Keratinocyte (primary cell): Measurements from ENCODE around the gene GPT2. TPM values are rescaled to one million over a fixed set of nuclear protein-coding genes. Genes with fewer than 3 reads are reported as not detected.

ENCODE experiments used
- DNase-seq: peaks from one replicate; pipeline ENCODE4 v3.0.0-alpha.2; 2011; ENCODE audit warnings: low read depth, missing footprints, low spot score
- FAIRE-seq: peaks from 2 replicates; lab custom pipeline; 2011; peaks lifted over from hg19 to GRCh38; lab: Jason Lieb, UNC
- H2AFZ ChIP-seq: 2 replicates; pipeline ENCODE4 v1.6.0; 2012; ENCODE audit warnings: low read length, control low read depth, inconsistent platforms; ENCODE audit not compliant: control insufficient read depth
- H3K27ac ChIP-seq: 2 replicates; pipeline ENCODE4 v1.5.1; 2011; ENCODE audit warnings: low read length; ENCODE audit not compliant: control insufficient read depth, insufficient read depth
- H3K27me3 ChIP-seq: 3 replicates; pipeline ENCODE4 v1.6.0; 2011; ENCODE audit warnings: low read length; ENCODE audit not compliant: control insufficient read depth, insufficient read depth; ENCODE audit errors: extremely low read depth
- H3K36me3 ChIP-seq, 2 experiments: 2 replicates in 1 of 2; 3 replicates in 1 of 2; pipeline ENCODE4 v1.5.1; 2011; ENCODE audit warnings: low read length in 2 of 2, mild to moderate bottlenecking in 1 of 2; ENCODE audit not compliant: control insufficient read depth in 2 of 2, insufficient read depth in 2 of 2; ENCODE audit errors: extremely low read depth in 1 of 2
- H3K4me1 ChIP-seq: 3 replicates; pipeline ENCODE4 v1.5.1; 2011; ENCODE audit warnings: low read length; ENCODE audit not compliant: control insufficient read depth, insufficient read depth; ENCODE audit errors: extremely low read depth
- H3K4me2 ChIP-seq: 3 replicates; pipeline ENCODE4 v1.6.0; 2011; ENCODE audit warnings: low read depth, low read length; ENCODE audit not compliant: control insufficient read depth, insufficient read depth; ENCODE audit errors: extremely low read depth
- H3K4me3 ChIP-seq, 3 experiments: fragments of 200-600 bp in 1 of 3; sonication (generic) in 1 of 3; 2 replicates in 2 of 3; 3 replicates in 1 of 3; pipeline ENCODE4 v1.5.1; 2011 to 2016; ENCODE audit warnings: low read length in 3 of 3, mild to moderate bottlenecking in 3 of 3, control low read depth in 2 of 3, inconsistent platforms in 1 of 3, low read depth in 1 of 3, mixed read lengths in 1 of 3, mixed run types in 1 of 3, moderate library complexity in 1 of 3; ENCODE audit not compliant: control insufficient read depth in 2 of 3, insufficient read depth in 2 of 3; ENCODE audit errors: extremely low read depth in 1 of 3
- H3K79me2 ChIP-seq: 2 replicates; pipeline ENCODE4 v1.6.0; 2012; ENCODE audit warnings: low read length; ENCODE audit not compliant: control insufficient read depth, insufficient read depth
- H3K9ac ChIP-seq: 3 replicates; pipeline ENCODE4 v1.6.0; 2011; ENCODE audit warnings: low read length; ENCODE audit not compliant: control insufficient read depth, insufficient read depth; ENCODE audit errors: extremely low read depth
- H3K9me1 ChIP-seq: 3 replicates; pipeline ENCODE4 v1.6.0; 2011; ENCODE audit warnings: low read length; ENCODE audit not compliant: control insufficient read depth, insufficient read depth; ENCODE audit errors: extremely low read depth
- H3K9me3 ChIP-seq: 2 replicates; pipeline ENCODE4 v1.5.1; 2012; ENCODE audit warnings: low read depth, low read length; ENCODE audit not compliant: control insufficient read depth
- H4K20me1 ChIP-seq: 3 replicates; pipeline ENCODE4 v1.6.0; 2011; ENCODE audit warnings: low read length; ENCODE audit not compliant: control insufficient read depth, insufficient read depth; ENCODE audit errors: extremely low read depth
- CTCF ChIP-seq, 3 experiments: IDR thresholded peaks in 1 of 3; conservative IDR thresholded peaks in 1 of 3; optimal IDR thresholded peaks in 1 of 3; 2 replicates in 2 of 3; 3 replicates in 1 of 3; pipeline versions ENCODE3 to v1.5.1; 2011; ENCODE audit warnings: low read length in 3 of 3, mild to moderate bottlenecking in 3 of 3, moderate library complexity in 2 of 3, control low read depth in 1 of 3, inconsistent platforms in 1 of 3; ENCODE audit not compliant: insufficient read depth in 2 of 3; ENCODE audit errors: extremely low read depth in 1 of 3
- EZH2 ChIP-seq: IDR thresholded peaks from one replicate; pipeline ENCODE4 v1.6.1; 2012; ENCODE audit warnings: inconsistent platforms, mild to moderate bottlenecking, low read length, moderate library complexity
- dilution Hi-C: fragments of 300-500 bp; cut with MboI; formaldehyde crosslinking; loops from one replicate; pipeline ENCODE4 v1.7.0; 2020; ENCODE audit warnings: low sequenced_read_pairs; ENCODE audit not compliant: extremely low pct_ligation_motif_present
- polyA plus RNA-seq, 5 experiments: library from polyadenylated mRNA; depleted of rRNA in 3 of 5; stranded (reverse) in 3 of 5; stranded (forward) in 1 of 5; unstranded in 1 of 5; fragments of >200 nt; gene quantifications; 1 replicate in 1 of 5; 2 replicates in 3 of 5; 3 replicates in 1 of 5; pipeline versions ENCODE4 v1.2.1 to v1.2.3, GENCODE V29; 2011 to 2012; ENCODE audit warnings: missing spikeins in 2 of 5, low read depth in 1 of 5, low replicate concordance in 1 of 5

Gene GPT2
- polyA plus RNA-seq, 1 donor (not counting 4 experiments of a cell fraction or from before 2014, with no cell fraction given) = 16.1 TPM

- Histone ChIP-seq H3K9me3 (no peaks in the 10 kb centered on the region), H3K4me3 (no peak overlapping the region), H3K4me2 (no peak overlapping the region), H3K27ac (no peak overlapping the region), H3K9ac (no peak overlapping the region), H4K20me1 (no peaks in the 10 kb centered on the region), H3K9me1 (no peaks in the 10 kb centered on the region), H2AFZ (no peak overlapping the region), H3K27me3 (no peaks in the 10 kb centered on the region), H3K4me1 (no peaks in the 10 kb centered on the region), H3K79me2 (no peaks in the 10 kb centered on the region), H3K36me3 (peaks cover 22 to 46% of the 10 kb centered on the region in 2 experiments)
- no peak for DNase-seq
- no peak for TF ChIP-seq CTCF (optimal IDR thresholded peaks at IDR 0.05 in 1 of 3, IDR thresholded peaks at IDR 0.05 in 1 of 3, conservative IDR thresholded peaks at IDR 0.05 in 1 of 3; ENCODE audit: extremely low read depth in 1 of 3, insufficient read depth in 2 of 3, low read length in 3 of 3)
- no peak for TF ChIP-seq EZH2
- no peak for FAIRE-seq
- dilution Hi-C loops = no loop called here
Measured at GRCh38 chr16:46924402-46924801, 40.2 kb downstream of the GPT2 start.

GRCh38 chr16:46926470-46927225, 42.5 kb downstream of the GPT2 start:
- Histone ChIP-seq H3K9me3 (no peaks in the 10 kb centered on the region), H3K4me3 (no peak overlapping the region), H2AFZ (no peak overlapping the region), H3K36me3 (peaks cover 24 to 45% of the 10 kb centered on the region in 2 experiments), H3K27ac (no peak overlapping the region), H3K9me1 (no peaks in the 10 kb centered on the region), H3K79me2 (no peaks in the 10 kb centered on the region), H3K27me3 (no peaks in the 10 kb centered on the region), H4K20me1 (no peaks in the 10 kb centered on the region), H3K9ac (no peak overlapping the region), H3K4me1 (no peaks in the 10 kb centered on the region), H3K4me2 (no peak overlapping the region)
- TF ChIP-seq EZH2 (no peak), CTCF (optimal IDR thresholded peaks at IDR 0.05 in 1 of 3, IDR thresholded peaks at IDR 0.05 in 1 of 3, conservative IDR thresholded peaks at IDR 0.05 in 1 of 3; ENCODE audit: extremely low read depth in 1 of 3, insufficient read depth in 2 of 3, low read length in 3 of 3) (no peak)
- FAIRE-seq (no peak), DNase-seq (no peak)
- dilution Hi-C loops = no loop called here
